ENCODE results near the gene MROH2A. TPM values are rescaled to one million over a fixed set of nuclear protein-coding genes. Genes with fewer than 3 reads are reported as not detected.
A peak's percentile ranks its signal among the peaks of the same experiment; 100 is the strongest.

The MROH2A gene
- total and polyA plus RNA-seq, 10 donors, result 0.27 to 1.5 (median 0.43) TPM; not detected in 7

DNA sequence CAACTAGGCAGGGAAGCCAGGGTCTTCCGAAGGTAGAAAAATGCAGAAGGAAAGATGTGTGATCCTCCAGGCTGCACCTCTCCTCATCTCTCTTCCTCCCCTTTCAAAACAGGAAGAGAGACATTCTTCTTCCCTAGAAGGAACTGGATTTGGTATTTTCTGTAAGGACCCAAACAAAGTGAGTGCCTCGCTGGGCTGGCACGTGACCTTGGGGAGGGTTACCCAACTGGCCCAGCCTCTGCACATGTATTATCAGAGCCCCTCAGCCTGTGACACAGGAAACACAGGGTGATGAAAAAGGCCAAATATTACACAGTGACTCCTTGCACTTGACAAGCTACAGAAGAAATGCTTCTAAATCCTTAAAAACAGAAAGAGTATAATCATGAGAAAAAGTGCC, 73.9 kb downstream of the MROH2A start:
- H3K4me3 ChIP-seq, result no peak overlapping the region
- peaks cover 0 to 39% (median 0%) of the 10 kb centered on the region in 6 donors for H3K36me3 ChIP-seq
- intact Hi-C loops (cut with DNase I; ENCODE audit: low total_unique reads), result no loop called here
- DNase-seq, result no peak
- H3K9me3 ChIP-seq, result no peaks in the 10 kb centered on the region
- TF ChIP-seq POLR2A (IDR thresholded peaks at IDR 0.05), result no peak
- no peak for TF ChIP-seq POLR2AphosphoS5 (IDR thresholded peaks at IDR 0.05)
- TF ChIP-seq, protein P1, sequence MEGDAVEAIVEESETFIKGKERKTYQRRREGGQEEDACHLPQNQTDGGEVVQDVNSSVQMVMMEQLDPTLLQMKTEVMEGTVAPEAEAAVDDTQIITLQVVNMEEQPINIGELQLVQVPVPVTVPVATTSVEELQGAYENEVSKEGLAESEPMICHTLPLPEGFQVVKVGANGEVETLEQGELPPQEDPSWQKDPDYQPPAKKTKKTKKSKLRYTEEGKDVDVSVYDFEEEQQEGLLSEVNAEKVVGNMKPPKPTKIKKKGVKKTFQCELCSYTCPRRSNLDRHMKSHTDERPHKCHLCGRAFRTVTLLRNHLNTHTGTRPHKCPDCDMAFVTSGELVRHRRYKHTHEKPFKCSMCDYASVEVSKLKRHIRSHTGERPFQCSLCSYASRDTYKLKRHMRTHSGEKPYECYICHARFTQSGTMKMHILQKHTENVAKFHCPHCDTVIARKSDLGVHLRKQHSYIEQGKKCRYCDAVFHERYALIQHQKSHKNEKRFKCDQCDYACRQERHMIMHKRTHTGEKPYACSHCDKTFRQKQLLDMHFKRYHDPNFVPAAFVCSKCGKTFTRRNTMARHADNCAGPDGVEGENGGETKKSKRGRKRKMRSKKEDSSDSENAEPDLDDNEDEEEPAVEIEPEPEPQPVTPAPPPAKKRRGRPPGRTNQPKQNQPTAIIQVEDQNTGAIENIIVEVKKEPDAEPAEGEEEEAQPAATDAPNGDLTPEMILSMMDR (IDR thresholded peaks at IDR 0.05 in 8 of 11, conservative IDR thresholded peaks at IDR 0.05 in 3 of 11), result no peak
- H3K27me3 ChIP-seq (replicated peaks in 1 of 7), result peaks cover 0 to 16% (median 0%) of the 10 kb centered on the region in 7 donors
- 32 to 70% (median 39%) methylated on average over 3 of the region's 3 CpGs for WGBS, 5 donors
- H3K27ac ChIP-seq, result no peak overlapping the region
- H3K4me1 ChIP-seq, result peaks cover 8 to 36% (median 27%) of the 10 kb centered on the region in 6 donors

DNA sequence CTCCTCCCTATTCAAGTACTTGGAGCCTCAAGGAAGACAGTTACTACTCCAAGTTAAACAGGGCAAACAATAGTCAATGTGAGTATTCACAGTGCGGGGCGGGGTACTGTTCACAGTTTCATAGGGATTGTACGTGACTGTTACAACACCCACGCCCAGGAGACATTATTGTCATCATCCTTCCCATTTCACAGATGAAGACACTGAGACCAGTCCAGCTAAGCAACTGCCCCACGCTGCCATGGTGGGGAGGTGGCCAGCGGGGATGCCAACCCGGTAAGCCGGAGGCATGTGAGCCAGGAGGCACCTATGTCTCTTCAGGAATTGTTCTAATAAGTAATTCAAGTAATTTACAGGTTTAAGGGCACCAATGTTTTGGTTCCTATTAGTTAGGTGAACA, 75.2 kb downstream of the MROH2A start:
- Histone ChIP-seq H3K27ac (no peak overlapping the region), H3K9me3 (no peaks in the 10 kb centered on the region), H3K4me3 (peak overlapping the region in 6 of 8 donors; percentile 58 to 90 (median 80)), H3K4me1 (peaks cover 8 to 42% (median 29%) of the 10 kb centered on the region in 6 donors), H3K36me3 (peaks cover 0 to 26% (median 0%) of the 10 kb centered on the region in 6 donors), H3K27me3 (replicated peaks in 1 of 7) (peaks cover 0 to 16% (median 0%) of the 10 kb centered on the region in 7 donors)
- DNase-seq, result no peak
- WGBS, 5 donors, result 45 to 66% (median 54%) methylated on average over 8 of the region's 8 CpGs
- TF ChIP-seq, protein P1 (IDR thresholded peaks at IDR 0.05 in 8 of 11, conservative IDR thresholded peaks at IDR 0.05 in 3 of 11), result no peak
- TF ChIP-seq POLR2AphosphoS5 (IDR thresholded peaks at IDR 0.05), result no peak
- TF ChIP-seq POLR2A (IDR thresholded peaks at IDR 0.05), result no peak
- intact Hi-C loops (cut with DNase I; ENCODE audit: low total_unique reads), result no loop called here

DNA sequence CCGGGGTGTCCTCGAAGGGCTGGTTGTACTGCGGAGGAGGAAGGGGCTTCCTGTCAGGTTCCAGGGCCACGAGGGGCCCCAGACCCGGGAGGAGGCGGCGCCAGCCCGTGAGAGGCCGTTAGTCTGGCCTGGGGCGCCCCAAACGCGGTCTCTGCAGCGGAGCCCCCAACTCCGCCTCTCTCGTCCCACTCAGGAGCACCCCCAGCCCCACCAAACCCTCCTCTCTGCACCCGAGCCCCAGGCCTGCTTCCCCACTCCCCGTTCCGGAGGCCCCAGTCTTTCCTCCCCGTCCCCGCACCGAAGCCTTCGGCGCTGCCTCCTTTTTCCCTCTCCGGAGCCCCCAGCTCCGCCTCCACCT, 75.7 kb downstream of the MROH2A start:
- Histone ChIP-seq H3K36me3 (peaks cover 0 to 21% (median 0%) of the 10 kb centered on the region in 6 donors), H3K27ac (peak overlapping the region in 3 of 8 donors; percentile 68 to 77 (median 76)), H3K4me1 (peaks cover 8 to 42% (median 29%) of the 10 kb centered on the region in 6 donors), H3K27me3 (replicated peaks in 1 of 7) (peaks cover 0 to 16% (median 0%) of the 10 kb centered on the region in 7 donors), H3K4me3 (peak overlapping the region; percentile 53 to 90 (median 80)), H3K9me3 (no peaks in the 10 kb centered on the region)
- 1 to 4% (median 1%) methylated on average over 23 to 25 of the region's 25 CpGs for WGBS, 5 donors
- no peak for DNase-seq
- intact Hi-C loops (cut with DNase I; ENCODE audit: low total_unique reads), result no loop called here
- no peak for TF ChIP-seq POLR2A (IDR thresholded peaks at IDR 0.05)
- TF ChIP-seq POLR2AphosphoS5 (IDR thresholded peaks at IDR 0.05), result no peak
- TF ChIP-seq, protein P1 (IDR thresholded peaks at IDR 0.05 in 8 of 11, conservative IDR thresholded peaks at IDR 0.05 in 3 of 11), result no peak

DNA sequence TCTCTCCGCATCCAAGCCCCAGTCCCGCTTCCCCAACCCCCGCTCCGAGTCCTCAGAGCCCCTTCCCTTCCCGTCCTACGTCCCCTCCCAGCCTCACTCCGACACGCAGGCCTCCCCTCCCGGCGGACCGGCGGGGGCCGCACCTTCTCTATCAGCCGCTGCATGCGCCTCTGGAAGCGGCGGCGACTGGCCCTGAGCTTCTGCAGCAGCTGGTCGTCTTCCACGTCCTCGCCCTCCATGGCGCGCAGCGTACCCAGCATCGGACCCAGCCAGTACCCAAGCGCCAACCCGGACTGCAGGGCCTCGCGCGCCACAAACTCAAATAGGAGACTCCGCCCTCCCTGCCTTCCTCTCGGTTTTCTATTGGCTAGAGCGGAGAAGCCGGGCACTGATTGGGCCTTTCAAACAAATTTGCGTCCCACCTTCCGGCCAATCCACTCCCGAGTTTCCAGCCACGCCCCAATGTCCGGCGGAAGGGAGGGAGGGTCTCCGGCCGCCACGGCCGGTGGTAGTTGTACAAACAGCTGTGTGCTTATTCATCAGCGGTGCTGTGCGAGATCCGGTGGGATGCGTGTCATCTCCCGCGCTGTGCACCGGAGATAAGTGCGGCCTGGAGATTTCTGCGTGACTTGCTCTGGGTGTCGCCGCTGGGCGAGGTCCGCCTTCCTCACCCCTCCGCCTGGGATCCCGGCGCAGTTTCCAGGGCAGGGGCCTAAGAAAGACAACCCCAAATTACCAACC, 76.3 kb downstream of the MROH2A start, which contains the start of gene HJURP:
TSS of gene HJURP (minus strand) at position 295 of the 741 bp plus-strand sequence. CDS start at position 260, 35 bp downstream.
- 0 to 1% (median 0%) methylated on average over 57 to 60 of the region's 60 CpGs for WGBS, 5 donors
- peak; percentile 95 for DNase-seq

More for the DNA sequence above, 76.3 kb downstream of the MROH2A start, which contains the start of gene HJURP:
- H3K27ac ChIP-seq, result peak within 1 kb of the TSS in 7 of 8 donors; percentile 58 to 77 (median 68)
- TF ChIP-seq, protein P1 (IDR thresholded peaks at IDR 0.05 in 8 of 11, conservative IDR thresholded peaks at IDR 0.05 in 3 of 11), result no peak
- peak; percentile 87 to 90 (median 89) for TF ChIP-seq POLR2AphosphoS5 (IDR thresholded peaks at IDR 0.05)
- peak within 1 kb of the TSS; percentile 53 to 90 (median 80) for H3K4me3 ChIP-seq
- no peaks in the 10 kb centered on the region for H3K9me3 ChIP-seq
- peaks cover 8 to 42% (median 29%) of the 10 kb centered on the region in 6 donors for H3K4me1 ChIP-seq
- H3K36me3 ChIP-seq, result peaks cover 0 to 16% (median 0%) of the 10 kb centered on the region in 6 donors
- peaks cover 0 to 16% (median 0%) of the 10 kb centered on the region in 7 donors for H3K27me3 ChIP-seq (replicated peaks in 1 of 7)
- intact Hi-C loops (cut with DNase I; ENCODE audit: low total_unique reads), result no loop called here

Data from spleen (tissue), 11 donors.